K562 (cell line): ENCODE data around the gene BTBD16. TPM values are rescaled to one million over a fixed set of nuclear protein-coding genes. Genes with fewer than 3 reads are reported as not detected.

ENCODE experiments used
- ATAC-seq: fragments of 200-7000 bp; cut with Tn5 transposase; 3 replicates; pipeline ENCODE4 v1.9.1; 2020; ENCODE audit warnings: moderate library complexity
- BruUV-seq: library from RNA; stranded (reverse); fragments of 400-500 nt; replicated peaks from 2 replicates; lab custom pipeline; 2021; lab: Mats Ljungman, UMichigan
- CTCF ChIA-PET: fragments of 300-600 bp; formaldehyde crosslinking; extraction: SDS; loops from one replicate; lab custom pipeline; 2021; ENCODE audit warnings: low intra/inter-chr PET ratio; lab: Yijun Ruan, JAX
- POLR2A ChIA-PET: fragments of 300-600, 350-650 bp; sonication (Branson Sonifier 250); formaldehyde crosslinking; extraction: SDS; loops from one replicate; lab custom pipeline; 2021; ENCODE audit warnings: antibody characterized with exemption, inconsistent platforms; lab: Yijun Ruan, JAX
- DNase-seq, 4 experiments: peaks; one replicate each; pipeline versions ENCODE4 v3.0.0 to v3.0.0-alpha.2; 2011 to 2018; ENCODE audit warnings: low spot score in 3 of 4, mixed read lengths in 3 of 4; ENCODE audit errors: extremely low read depth in 1 of 4
- FAIRE-seq: peaks from 2 replicates; lab custom pipeline; 2011; peaks lifted over from hg19 to GRCh38; lab: Jason Lieb, UNC
- H2AFZ ChIP-seq: 2 replicates; pipeline ENCODE4 v1.6.0; 2011; ENCODE audit warnings: low read depth, low read length, control low read depth, inconsistent platforms
- H3K27ac ChIP-seq: fragments of 200-600 bp; 3 replicates; pipeline ENCODE4 v1.8.0; 2011; ENCODE audit warnings: low read depth, mild to moderate bottlenecking, control low read depth, inconsistent platforms, low read length, moderate library complexity, mixed read lengths; ENCODE audit errors: extremely low read depth
- H3K27me3 ChIP-seq, 2 experiments: fragments of 300-600 bp in 1 of 2; 2 replicates in 1 of 2; 3 replicates in 1 of 2; pipeline versions ENCODE4 v1.6.0 to v1.8.0; 2011; ENCODE audit warnings: inconsistent platforms in 2 of 2, low read length in 2 of 2, mild to moderate bottlenecking in 1 of 2, mixed read lengths in 1 of 2, moderate library complexity in 1 of 2; ENCODE audit not compliant: control insufficient read depth in 2 of 2, insufficient read depth in 2 of 2
- H3K36me3 ChIP-seq: fragments of 300-600 bp; 3 replicates; pipeline ENCODE4 v1.8.0; 2011; ENCODE audit warnings: mild to moderate bottlenecking, low read length, inconsistent platforms; ENCODE audit not compliant: control insufficient read depth, insufficient read depth
- H3K4me1 ChIP-seq, 2 experiments: fragments of 200-600 bp in 1 of 2; replicated peaks in 1 of 2; 2 replicates in 1 of 2; 3 replicates in 1 of 2; pipeline versions ENCODE4 v1.5.1 to v1.8.0; 2011; ENCODE audit warnings: inconsistent platforms in 2 of 2, low read length in 2 of 2, mild to moderate bottlenecking in 1 of 2, mixed read lengths in 1 of 2, moderate library complexity in 1 of 2; ENCODE audit not compliant: control insufficient read depth in 2 of 2, insufficient read depth in 2 of 2
- H3K4me2 ChIP-seq: 2 replicates; pipeline ENCODE4 v1.6.1; 2011; ENCODE audit warnings: low read length, control low read depth, inconsistent platforms, mixed read lengths; ENCODE audit not compliant: insufficient read depth
- H3K4me3 ChIP-seq: fragments of 200-600 bp; sonication (generic), shearing (Covaris generic); 2 replicates; pipeline ENCODE4 v1.5.1; 2016; ENCODE audit warnings: control low read depth, inconsistent platforms
- H3K79me2 ChIP-seq: fragments of 200-600 bp; 3 replicates; pipeline ENCODE4 v1.8.0; 2011; ENCODE audit warnings: low read length, inconsistent platforms; ENCODE audit not compliant: control insufficient read depth, insufficient read depth
- H3K9ac ChIP-seq, 2 experiments: 2 replicates each; pipeline versions ENCODE4 v1.6.0 to v1.6.1; 2011; ENCODE audit warnings: low read depth in 2 of 2, low read length in 2 of 2, control low read depth in 1 of 2, inconsistent platforms in 1 of 2, mild to moderate bottlenecking in 1 of 2, mixed read lengths in 1 of 2; ENCODE audit not compliant: insufficient read depth in 1 of 2
- H3K9me1 ChIP-seq: one replicate; pipeline ENCODE4 v1.6.0; 2011; ENCODE audit warnings: inconsistent platforms, mild to moderate bottlenecking, low read length, moderate library complexity; ENCODE audit not compliant: control insufficient read depth, insufficient read depth
- H3K9me3 ChIP-seq: replicated peaks from 2 replicates; pipeline ENCODE4 v1.5.1; 2011; ENCODE audit warnings: low read depth, low read length, inconsistent platforms; ENCODE audit not compliant: control insufficient read depth, insufficient read depth
- H4K20me1 ChIP-seq: replicated peaks from 2 replicates; pipeline ENCODE4 v1.6.1; 2011; ENCODE audit warnings: low read length, inconsistent platforms, mixed read lengths; ENCODE audit not compliant: control insufficient read depth, insufficient read depth
- ELF2 ChIP-seq: fragments of 250-450 bp; sonication (Bioruptor Pico); IDR thresholded peaks from 2 replicates; pipeline ENCODE4 v1.5.0; 2021; ENCODE audit warnings: mild to moderate bottlenecking
- ETS1 ChIP-seq: conservative IDR thresholded peaks from 2 replicates; pipeline ENCODE4 v1.6.1; 2011; ENCODE audit warnings: low read depth, mild to moderate bottlenecking, low read length; ENCODE audit not compliant: control insufficient read depth
- ETV1 ChIP-seq: fragments of 450-650 bp; conservative IDR thresholded peaks from 2 replicates; pipeline ENCODE4 v1.6.1; 2016; ENCODE audit warnings: missing genetic modification characterization, control low read depth, low read depth, missing compliant biosample characterization
- HDAC6 ChIP-seq: IDR thresholded peaks from 2 replicates; pipeline ENCODE4 v1.6.1; 2012; ENCODE audit warnings: low read depth, mild to moderate bottlenecking, control low read depth, inconsistent platforms, low read length, moderate library complexity
- ILK ChIP-seq: fragments of 450-650 bp; IDR thresholded peaks from 2 replicates; pipeline ENCODE4 v1.6.1; 2016; ENCODE audit warnings: missing genetic modification characterization, low read depth, mild to moderate bottlenecking, missing compliant biosample characterization, moderate library complexity, borderline replicate concordance
- NFE2L1 ChIP-seq: fragments of 450-650 bp; IDR thresholded peaks from 2 replicates; pipeline ENCODE4 v1.6.1; 2016; ENCODE audit warnings: missing genetic modification characterization, low read depth, mild to moderate bottlenecking, missing compliant biosample characterization, moderate library complexity, borderline replicate concordance
- NFIC ChIP-seq: fragments of 450-650 bp; IDR thresholded peaks from 2 replicates; pipeline ENCODE4 v1.6.1; 2017; ENCODE audit warnings: mild to moderate bottlenecking, inconsistent platforms
- PHF8 ChIP-seq: fragments of 200-600 bp; sonication (generic); IDR thresholded peaks from 2 replicates; pipeline ENCODE4 v1.6.1; 2012; ENCODE audit warnings: mixed run types, mild to moderate bottlenecking, inconsistent platforms, low read length, moderate library complexity, borderline replicate concordance
- RAD21 ChIP-seq, 2 experiments: fragments of 250-450 bp in 1 of 2; fragments of 450-650 bp in 1 of 2; sonication (Bioruptor Pico) in 1 of 2; formaldehyde crosslinking in 1 of 2; IDR thresholded peaks in 1 of 2; conservative IDR thresholded peaks in 1 of 2; 2 replicates each; pipeline versions ENCODE4 v1.4.0 to v1.8.0; 2020 to 2022; ENCODE audit warnings: mild to moderate bottlenecking in 2 of 2, moderate library complexity in 1 of 2
- SIN3B ChIP-seq: fragments of 450-650 bp; IDR thresholded peaks from 2 replicates; pipeline ENCODE4 v1.6.1; 2017; ENCODE audit warnings: low read depth, mild to moderate bottlenecking, moderate library complexity
- STAG1 ChIP-seq: sonication (generic); formaldehyde crosslinking; IDR thresholded peaks from 2 replicates; pipeline ENCODE4 v1.5.0; 2020; ENCODE audit warnings: missing genetic modification reagents, borderline replicate concordance
- ZNF134 ChIP-seq: fragments of 250-450 bp; sonication (Bioruptor Pico); conservative IDR thresholded peaks from 2 replicates; pipeline ENCODE4 v1.4.0; 2020
- ZNF445 ChIP-seq: fragments of 250-450 bp; sonication (Bioruptor Pico); IDR thresholded peaks from 2 replicates; pipeline ENCODE4 v1.4.0; 2020; ENCODE audit warnings: low read depth, mild to moderate bottlenecking, moderate library complexity
- WGBS: fragments of 100-300 bp; shearing (Covaris generic); methylation state at CpG from one replicate; pipeline ENCODE4 v1.1.6; 2016; ENCODE audit warnings: low coverage, mixed read lengths; ENCODE audit not compliant: insufficient coverage; ENCODE audit errors: missing lambda C conversion rate; 5-methylcytosine and 5-hydroxymethylcytosine counted together
- in situ Hi-C: fragments of 300-500 bp; cut with MboI; formaldehyde crosslinking; loops from 4 replicates; pipeline ENCODE4 v1.15.0; 2018; ENCODE audit warnings: inconsistent platforms, mixed read lengths
- intact Hi-C: fragments of 100-400 bp; cut with micrococcal nuclease; formaldehyde crosslinking; loops from 2 replicates; pipeline ENCODE4 v1.14.2; 2022
- polyA plus RNA-seq, 8 experiments: library from polyadenylated mRNA; depleted of rRNA in 4 of 8; stranded (reverse) in 5 of 8; unstranded in 3 of 8; fragments of >200 nt; fragmentation: Nextera tagmentation in 2 of 8; fragmentation: Illumina TruSeq in 1 of 8; extraction: Ambion mirVana in 2 of 8; extraction: Trizol in 1 of 8; gene quantifications; 2 replicates each; pipeline versions ENCODE4 v1.2.1 to v1.2.3, GENCODE V29; 2011 to 2014; ENCODE audit warnings: inconsistent platforms in 1 of 8, missing spikeins in 1 of 8
- total RNA-seq, 7 experiments: library from RNA; depleted of rRNA in 6 of 7; stranded (reverse); fragments of >200 nt in 6 of 7; fragmentation: Illumina TruSeq in 2 of 7; extraction: Trizol in 2 of 7; gene quantifications; 2 replicates each; pipeline versions ENCODE4 v1.2.1 to v1.2.3, GENCODE V29; 2011 to 2021; ENCODE audit warnings: low replicate concordance in 1 of 7
- TF ChIP-seq, protein P1 (sequence below): fragments of 250-450 bp; sonication (Bioruptor Pico); IDR thresholded peaks from 2 replicates; pipeline ENCODE4 v1.4.0; 2020; ENCODE audit warnings: mild to moderate bottlenecking
- TF ChIP-seq, protein P2 (sequence below), 2 experiments: fragments of 450-650 bp in 1 of 2; IDR thresholded peaks; 2 replicates each; pipeline ENCODE4 v1.6.1; 2011 to 2017; ENCODE audit warnings: low read depth in 2 of 2, antibody characterized with exemption in 1 of 2, borderline replicate concordance in 1 of 2, low read length in 1 of 2, mild to moderate bottlenecking in 1 of 2, mixed read lengths in 1 of 2; ENCODE audit not compliant: control insufficient read depth in 1 of 2

The BTBD16 gene
- total and polyA plus RNA-seq, 9 of the 15 experiments (the other 6 are each of a cell fraction or from before 2014, with no cell fraction given), result 0.11 TPM; not detected in 8

GRCh38 chr10:122381680-122382079 lies 110.6 kb downstream of the BTBD16 start:
- POLR2A ChIA-PET, result no interaction called here
- 0 out of 5 replicates have a peak, but pooled peaks cover 0 to under 1% of the 10 kb centered on the region in 2 experiments for H3K27me3 ChIP-seq
- 0% methylated on average over 2 of the region's 2 CpGs for WGBS
- FAIRE-seq (no peak), DNase-seq (no peak), ATAC-seq (no peak)
- no peak overlapping the region for H3K4me3 ChIP-seq
- intact Hi-C loops (no loop called here), in situ Hi-C loops (no loop called here)
- no peak overlapping the region for H3K27ac ChIP-seq
- CTCF ChIA-PET, result no interaction called here
- no peaks in the 10 kb centered on the region for H3K9me1 ChIP-seq
- H3K4me2 ChIP-seq, result no peak overlapping the region
- BruUV-seq, result no TSS peak
- no peaks in the 10 kb centered on the region for H3K9me3 ChIP-seq
- H2AFZ ChIP-seq, result no peak overlapping the region
- H4K20me1 ChIP-seq, result no peaks in the 10 kb centered on the region
- no peaks in the 10 kb centered on the region for H3K79me2 ChIP-seq
- H3K9ac ChIP-seq, result no peak overlapping the region
- no peaks in the 10 kb centered on the region for H3K36me3 ChIP-seq
- H3K4me1 ChIP-seq, result no peaks in the 10 kb centered on the region
- TF ChIP-seq ELF2 (CRISPR knock-in tag) (no peak), NFIC (no peak), ZNF134 (CRISPR knock-in tag) (no peak), ETS1 (no peak), HDAC6 (no peak), PHF8 (no peak), ZNF445 (CRISPR knock-in tag) (no peak), SIN3B (no peak), STAG1 (CRISPR knock-in tag) (no peak), ETV1 (tag) (no peak), NFE2L1 (tag) (no peak), ILK (no peak), RAD21 (CRISPR knock-in tag; conservative IDR thresholded peaks at IDR 0.05 in 1 of 2, IDR thresholded peaks at IDR 0.05 in 1 of 2) (no peak)
- TF ChIP-seq, protein P1, sequence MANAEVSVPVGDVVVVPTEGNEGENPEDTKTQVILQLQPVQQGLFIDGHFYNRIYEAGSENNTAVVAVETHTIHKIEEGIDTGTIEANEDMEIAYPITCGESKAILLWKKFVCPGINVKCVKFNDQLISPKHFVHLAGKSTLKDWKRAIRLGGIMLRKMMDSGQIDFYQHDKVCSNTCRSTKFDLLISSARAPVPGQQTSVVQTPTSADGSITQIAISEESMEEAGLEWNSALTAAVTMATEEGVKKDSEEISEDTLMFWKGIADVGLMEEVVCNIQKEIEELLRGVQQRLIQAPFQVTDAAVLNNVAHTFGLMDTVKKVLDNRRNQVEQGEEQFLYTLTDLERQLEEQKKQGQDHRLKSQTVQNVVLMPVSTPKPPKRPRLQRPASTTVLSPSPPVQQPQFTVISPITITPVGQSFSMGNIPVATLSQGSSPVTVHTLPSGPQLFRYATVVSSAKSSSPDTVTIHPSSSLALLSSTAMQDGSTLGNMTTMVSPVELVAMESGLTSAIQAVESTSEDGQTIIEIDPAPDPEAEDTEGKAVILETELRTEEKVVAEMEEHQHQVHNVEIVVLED, result no peak
- TF ChIP-seq, protein P2, sequence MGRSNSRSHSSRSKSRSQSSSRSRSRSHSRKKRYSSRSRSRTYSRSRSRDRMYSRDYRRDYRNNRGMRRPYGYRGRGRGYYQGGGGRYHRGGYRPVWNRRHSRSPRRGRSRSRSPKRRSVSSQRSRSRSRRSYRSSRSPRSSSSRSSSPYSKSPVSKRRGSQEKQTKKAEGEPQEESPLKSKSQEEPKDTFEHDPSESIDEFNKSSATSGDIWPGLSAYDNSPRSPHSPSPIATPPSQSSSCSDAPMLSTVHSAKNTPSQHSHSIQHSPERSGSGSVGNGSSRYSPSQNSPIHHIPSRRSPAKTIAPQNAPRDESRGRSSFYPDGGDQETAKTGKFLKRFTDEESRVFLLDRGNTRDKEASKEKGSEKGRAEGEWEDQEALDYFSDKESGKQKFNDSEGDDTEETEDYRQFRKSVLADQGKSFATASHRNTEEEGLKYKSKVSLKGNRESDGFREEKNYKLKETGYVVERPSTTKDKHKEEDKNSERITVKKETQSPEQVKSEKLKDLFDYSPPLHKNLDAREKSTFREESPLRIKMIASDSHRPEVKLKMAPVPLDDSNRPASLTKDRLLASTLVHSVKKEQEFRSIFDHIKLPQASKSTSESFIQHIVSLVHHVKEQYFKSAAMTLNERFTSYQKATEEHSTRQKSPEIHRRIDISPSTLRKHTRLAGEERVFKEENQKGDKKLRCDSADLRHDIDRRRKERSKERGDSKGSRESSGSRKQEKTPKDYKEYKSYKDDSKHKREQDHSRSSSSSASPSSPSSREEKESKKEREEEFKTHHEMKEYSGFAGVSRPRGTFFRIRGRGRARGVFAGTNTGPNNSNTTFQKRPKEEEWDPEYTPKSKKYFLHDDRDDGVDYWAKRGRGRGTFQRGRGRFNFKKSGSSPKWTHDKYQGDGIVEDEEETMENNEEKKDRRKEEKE (IDR thresholded peaks at IDR 0.05; ENCODE audit: borderline replicate concordance in 1 of 2, control insufficient read depth in 1 of 2, low read depth in 2 of 2, low read length in 1 of 2), result no peak
